OCI-LY1 (cell line): ENCODE measurements around the gene ULK3.

ENCODE experiments used
- CTCF ChIP-seq: fragments of 200-600 bp; sonication (generic), shearing (Covaris generic); IDR thresholded peaks from 2 replicates; pipeline ENCODE4 v1.5.1; 2017; ENCODE audit warnings: mild to moderate bottlenecking, antibody characterized with exemption, low read length, moderate library complexity, mixed read lengths
- EZH2 ChIP-seq: fragments of 200-600 bp; sonication (generic), shearing (Covaris generic); IDR thresholded peaks from 2 replicates; pipeline ENCODE4 v1.8.0; 2017; ENCODE audit warnings: borderline replicate concordance, mixed run types, mild to moderate bottlenecking, antibody characterized with exemption, low read length, moderate library complexity, mixed read lengths

- no peak for TF ChIP-seq CTCF
- no peak for TF ChIP-seq EZH2
These were observed 27.6 kb downstream of the ULK3 start for GRCh38 chr15:74815121-74815934.
